Measurements from ENCODE around the gene NR4A1. TPM values are rescaled to one million over a fixed set of nuclear protein-coding genes. Genes with fewer than 3 reads are reported as not detected.
A peak's percentile ranks its signal among the peaks of the same experiment; 100 is the strongest.

The NR4A1 gene
- total and polyA plus RNA-seq, 2 of the 13 experiments (the other 11 are each of a cell fraction or from before 2014, with no cell fraction given), result 5.7 to 15.2 TPM

DNA sequence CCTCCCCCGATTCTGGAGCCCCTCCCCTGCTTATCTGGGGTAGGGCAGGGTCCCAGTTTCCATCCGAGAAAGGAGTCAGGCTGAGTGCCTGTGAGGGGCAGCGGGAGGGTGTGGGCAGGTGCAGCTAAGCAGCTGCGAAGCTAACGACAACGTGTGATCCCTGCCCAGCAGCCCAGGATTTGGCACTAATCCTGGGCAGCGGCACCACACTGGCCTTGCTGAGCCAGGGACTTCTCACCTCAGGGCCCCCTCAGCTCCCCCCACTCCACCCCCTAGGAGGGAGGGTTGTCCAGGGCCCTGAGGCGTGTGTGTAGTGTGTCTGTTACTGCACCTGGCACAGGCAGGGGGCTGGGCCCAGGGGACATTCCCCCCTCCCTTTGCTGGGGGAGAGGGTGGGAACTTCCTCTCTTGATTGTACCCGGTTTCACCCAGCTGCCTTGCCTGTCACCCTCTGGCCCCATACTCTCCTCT is 30.1 kb downstream of the NR4A1 start (continued):
- TF ChIP-seq, protein P1, sequence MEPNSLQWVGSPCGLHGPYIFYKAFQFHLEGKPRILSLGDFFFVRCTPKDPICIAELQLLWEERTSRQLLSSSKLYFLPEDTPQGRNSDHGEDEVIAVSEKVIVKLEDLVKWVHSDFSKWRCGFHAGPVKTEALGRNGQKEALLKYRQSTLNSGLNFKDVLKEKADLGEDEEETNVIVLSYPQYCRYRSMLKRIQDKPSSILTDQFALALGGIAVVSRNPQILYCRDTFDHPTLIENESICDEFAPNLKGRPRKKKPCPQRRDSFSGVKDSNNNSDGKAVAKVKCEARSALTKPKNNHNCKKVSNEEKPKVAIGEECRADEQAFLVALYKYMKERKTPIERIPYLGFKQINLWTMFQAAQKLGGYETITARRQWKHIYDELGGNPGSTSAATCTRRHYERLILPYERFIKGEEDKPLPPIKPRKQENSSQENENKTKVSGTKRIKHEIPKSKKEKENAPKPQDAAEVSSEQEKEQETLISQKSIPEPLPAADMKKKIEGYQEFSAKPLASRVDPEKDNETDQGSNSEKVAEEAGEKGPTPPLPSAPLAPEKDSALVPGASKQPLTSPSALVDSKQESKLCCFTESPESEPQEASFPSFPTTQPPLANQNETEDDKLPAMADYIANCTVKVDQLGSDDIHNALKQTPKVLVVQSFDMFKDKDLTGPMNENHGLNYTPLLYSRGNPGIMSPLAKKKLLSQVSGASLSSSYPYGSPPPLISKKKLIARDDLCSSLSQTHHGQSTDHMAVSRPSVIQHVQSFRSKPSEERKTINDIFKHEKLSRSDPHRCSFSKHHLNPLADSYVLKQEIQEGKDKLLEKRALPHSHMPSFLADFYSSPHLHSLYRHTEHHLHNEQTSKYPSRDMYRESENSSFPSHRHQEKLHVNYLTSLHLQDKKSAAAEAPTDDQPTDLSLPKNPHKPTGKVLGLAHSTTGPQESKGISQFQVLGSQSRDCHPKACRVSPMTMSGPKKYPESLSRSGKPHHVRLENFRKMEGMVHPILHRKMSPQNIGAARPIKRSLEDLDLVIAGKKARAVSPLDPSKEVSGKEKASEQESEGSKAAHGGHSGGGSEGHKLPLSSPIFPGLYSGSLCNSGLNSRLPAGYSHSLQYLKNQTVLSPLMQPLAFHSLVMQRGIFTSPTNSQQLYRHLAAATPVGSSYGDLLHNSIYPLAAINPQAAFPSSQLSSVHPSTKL (CRISPR knock-in tag; IDR thresholded peaks at IDR 0.05), result no peak
- TF ChIP-seq, protein P2, sequence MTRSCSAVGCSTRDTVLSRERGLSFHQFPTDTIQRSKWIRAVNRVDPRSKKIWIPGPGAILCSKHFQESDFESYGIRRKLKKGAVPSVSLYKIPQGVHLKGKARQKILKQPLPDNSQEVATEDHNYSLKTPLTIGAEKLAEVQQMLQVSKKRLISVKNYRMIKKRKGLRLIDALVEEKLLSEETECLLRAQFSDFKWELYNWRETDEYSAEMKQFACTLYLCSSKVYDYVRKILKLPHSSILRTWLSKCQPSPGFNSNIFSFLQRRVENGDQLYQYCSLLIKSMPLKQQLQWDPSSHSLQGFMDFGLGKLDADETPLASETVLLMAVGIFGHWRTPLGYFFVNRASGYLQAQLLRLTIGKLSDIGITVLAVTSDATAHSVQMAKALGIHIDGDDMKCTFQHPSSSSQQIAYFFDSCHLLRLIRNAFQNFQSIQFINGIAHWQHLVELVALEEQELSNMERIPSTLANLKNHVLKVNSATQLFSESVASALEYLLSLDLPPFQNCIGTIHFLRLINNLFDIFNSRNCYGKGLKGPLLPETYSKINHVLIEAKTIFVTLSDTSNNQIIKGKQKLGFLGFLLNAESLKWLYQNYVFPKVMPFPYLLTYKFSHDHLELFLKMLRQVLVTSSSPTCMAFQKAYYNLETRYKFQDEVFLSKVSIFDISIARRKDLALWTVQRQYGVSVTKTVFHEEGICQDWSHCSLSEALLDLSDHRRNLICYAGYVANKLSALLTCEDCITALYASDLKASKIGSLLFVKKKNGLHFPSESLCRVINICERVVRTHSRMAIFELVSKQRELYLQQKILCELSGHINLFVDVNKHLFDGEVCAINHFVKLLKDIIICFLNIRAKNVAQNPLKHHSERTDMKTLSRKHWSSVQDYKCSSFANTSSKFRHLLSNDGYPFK (CRISPR knock-in tag; IDR thresholded peaks at IDR 0.05; ENCODE audit: borderline replicate concordance), result 0 out of 2 replicates have a peak, but pooled peaks have one; percentile 1
- TF ChIP-seq RORA (CRISPR knock-in tag; IDR thresholded peaks at IDR 0.05), result no peak
- TF ChIP-seq, protein P3, sequence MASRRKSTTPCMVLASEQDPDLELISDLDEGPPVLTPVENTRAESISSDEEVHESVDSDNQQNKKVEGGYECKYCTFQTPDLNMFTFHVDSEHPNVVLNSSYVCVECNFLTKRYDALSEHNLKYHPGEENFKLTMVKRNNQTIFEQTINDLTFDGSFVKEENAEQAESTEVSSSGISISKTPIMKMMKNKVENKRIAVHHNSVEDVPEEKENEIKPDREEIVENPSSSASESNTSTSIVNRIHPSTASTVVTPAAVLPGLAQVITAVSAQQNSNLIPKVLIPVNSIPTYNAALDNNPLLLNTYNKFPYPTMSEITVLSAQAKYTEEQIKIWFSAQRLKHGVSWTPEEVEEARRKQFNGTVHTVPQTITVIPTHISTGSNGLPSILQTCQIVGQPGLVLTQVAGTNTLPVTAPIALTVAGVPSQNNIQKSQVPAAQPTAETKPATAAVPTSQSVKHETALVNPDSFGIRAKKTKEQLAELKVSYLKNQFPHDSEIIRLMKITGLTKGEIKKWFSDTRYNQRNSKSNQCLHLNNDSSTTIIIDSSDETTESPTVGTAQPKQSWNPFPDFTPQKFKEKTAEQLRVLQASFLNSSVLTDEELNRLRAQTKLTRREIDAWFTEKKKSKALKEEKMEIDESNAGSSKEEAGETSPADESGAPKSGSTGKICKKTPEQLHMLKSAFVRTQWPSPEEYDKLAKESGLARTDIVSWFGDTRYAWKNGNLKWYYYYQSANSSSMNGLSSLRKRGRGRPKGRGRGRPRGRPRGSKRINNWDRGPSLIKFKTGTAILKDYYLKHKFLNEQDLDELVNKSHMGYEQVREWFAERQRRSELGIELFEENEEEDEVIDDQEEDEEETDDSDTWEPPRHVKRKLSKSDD (CRISPR knock-in tag; IDR thresholded peaks at IDR 0.05; ENCODE audit: low read depth), result no peak
- TF ChIP-seq NCOA2 (CRISPR knock-in tag; IDR thresholded peaks at IDR 0.05), result no peak
- TF ChIP-seq ZNF468 (CRISPR knock-in tag; IDR thresholded peaks at IDR 0.05), result no peak
- no peak for TF ChIP-seq ZNF570 (CRISPR knock-in tag; IDR thresholded peaks at IDR 0.05; ENCODE audit: borderline replicate concordance)
- no peak for TF ChIP-seq REXO4 (CRISPR knock-in tag; IDR thresholded peaks at IDR 0.05; ENCODE audit: borderline replicate concordance)
- TF ChIP-seq HDAC1 (CRISPR knock-in tag; IDR thresholded peaks at IDR 0.05), result no peak
- no peak for TF ChIP-seq ZNF235 (CRISPR knock-in tag; IDR thresholded peaks at IDR 0.05; ENCODE audit: borderline replicate concordance)
- no peak for TF ChIP-seq ZNF263 (CRISPR knock-in tag; IDR thresholded peaks at IDR 0.05)
- TF ChIP-seq KLF6 (CRISPR knock-in tag; IDR thresholded peaks at IDR 0.05), result no peak
- no peak for TF ChIP-seq ZNF12 (CRISPR knock-in tag; IDR thresholded peaks at IDR 0.05)
- TF ChIP-seq, protein P4, sequence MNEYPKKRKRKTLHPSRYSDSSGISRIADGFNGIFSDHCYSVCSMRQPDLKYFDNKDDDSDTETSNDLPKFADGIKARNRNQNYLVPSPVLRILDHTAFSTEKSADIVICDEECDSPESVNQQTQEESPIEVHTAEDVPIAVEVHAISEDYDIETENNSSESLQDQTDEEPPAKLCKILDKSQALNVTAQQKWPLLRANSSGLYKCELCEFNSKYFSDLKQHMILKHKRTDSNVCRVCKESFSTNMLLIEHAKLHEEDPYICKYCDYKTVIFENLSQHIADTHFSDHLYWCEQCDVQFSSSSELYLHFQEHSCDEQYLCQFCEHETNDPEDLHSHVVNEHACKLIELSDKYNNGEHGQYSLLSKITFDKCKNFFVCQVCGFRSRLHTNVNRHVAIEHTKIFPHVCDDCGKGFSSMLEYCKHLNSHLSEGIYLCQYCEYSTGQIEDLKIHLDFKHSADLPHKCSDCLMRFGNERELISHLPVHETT (CRISPR knock-in tag; conservative IDR thresholded peaks at IDR 0.05), result no peak
- no peak for TF ChIP-seq CHD2 (IDR thresholded peaks at IDR 0.05; ENCODE audit: low read depth, low read length)
- peak; percentile 55 for TF ChIP-seq ZMYM3 (CRISPR knock-in tag; IDR thresholded peaks at IDR 0.05)
- TF ChIP-seq, protein P5, sequence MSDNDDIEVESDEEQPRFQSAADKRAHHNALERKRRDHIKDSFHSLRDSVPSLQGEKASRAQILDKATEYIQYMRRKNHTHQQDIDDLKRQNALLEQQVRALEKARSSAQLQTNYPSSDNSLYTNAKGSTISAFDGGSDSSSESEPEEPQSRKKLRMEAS (IDR thresholded peaks at IDR 0.05), result peak; percentile 20; the same call in 1 of the 2 replicates
- no peak for TF ChIP-seq SIN3A (IDR thresholded peaks at IDR 0.05; ENCODE audit: borderline replicate concordance, low read depth, low read length)

Measured in HepG2 (cell line).